PC-9 (cell line): ENCODE results near the gene NR2C2. TPM values are rescaled to one million over a fixed set of nuclear protein-coding genes. Genes with fewer than 3 reads are reported as not detected.

Source experiments
- BruUV-seq: library from RNA; stranded (reverse); fragments of 400-500 nt; replicated peaks from 2 replicates; lab custom pipeline; 2021; lab: Mats Ljungman, UMichigan
- CTCF ChIA-PET: fragments of 300-600 bp; sonication (Branson Sonifier 250); formaldehyde crosslinking; loops from one replicate; lab custom pipeline; 2022; ENCODE audit warnings: antibody characterized with exemption; lab: Charles Lee
- POLR2A ChIA-PET: fragments of 300-600 bp; sonication (Branson Sonifier 250); formaldehyde crosslinking; loops from one replicate; lab custom pipeline; 2022; ENCODE audit warnings: antibody characterized with exemption; ENCODE audit not compliant: unreplicated experiment; lab: Charles Lee
- DNase-seq, 2 experiments: peaks; one replicate each; pipeline versions ENCODE4 v3.0.0 to v3.0.0-alpha.2; 2015 to 2022; ENCODE audit warnings: mixed read lengths in 1 of 2
- H2AFZ ChIP-seq: fragments of 200-600 bp; sonication (generic); 2 replicates; pipeline ENCODE4 v1.8.1; 2017; ENCODE audit warnings: antibody characterized with exemption
- H3F3A ChIP-seq: fragments of 200-600 bp; sonication (generic); 2 replicates; pipeline ENCODE4 v1.8.1; 2017; ENCODE audit warnings: antibody characterized with exemption, mild to moderate bottlenecking, low read depth; ENCODE audit not compliant: insufficient read depth
- H3K27ac ChIP-seq: fragments of 200-600 bp; sonication (generic); 2 replicates; pipeline ENCODE4 v1.6.1; 2016; ENCODE audit warnings: mixed run types
- H3K27me3 ChIP-seq: fragments of 200-600 bp; sonication (generic); 2 replicates; pipeline ENCODE4 v1.6.1; 2016; ENCODE audit warnings: low read depth, mixed run types; ENCODE audit not compliant: insufficient read depth
- H3K36me3 ChIP-seq: fragments of 200-600 bp; sonication (generic); 2 replicates; pipeline ENCODE4 v1.6.1; 2016; ENCODE audit warnings: low read depth, mixed run types
- H3K4me1 ChIP-seq: fragments of 200-600 bp; sonication (generic); replicated peaks from 2 replicates; pipeline ENCODE4 v1.6.1; 2016; ENCODE audit warnings: mixed run types; ENCODE audit not compliant: insufficient read depth
- H3K4me2 ChIP-seq: fragments of 200-600 bp; sonication (generic); 2 replicates; pipeline ENCODE4 v1.6.1; 2017; ENCODE audit warnings: mixed run types
- H3K4me3 ChIP-seq: fragments of 200-600 bp; sonication (generic); 2 replicates; pipeline ENCODE4 v1.6.1; 2016; ENCODE audit warnings: mixed run types
- H3K79me2 ChIP-seq: fragments of 200-600 bp; sonication (generic); 2 replicates; pipeline ENCODE4 v1.6.1; 2017; ENCODE audit warnings: low read depth, mixed run types
- H3K9me2 ChIP-seq: fragments of 200-600 bp; sonication (generic); 2 replicates; pipeline ENCODE4 v1.8.1; 2017; ENCODE audit warnings: mild to moderate bottlenecking; ENCODE audit not compliant: insufficient read depth
- H3K9me3 ChIP-seq: fragments of 200-600 bp; sonication (generic); 2 replicates; pipeline ENCODE4 v1.8.1; 2016; ENCODE audit warnings: low read depth; ENCODE audit not compliant: insufficient read depth
- H4K20me1 ChIP-seq: fragments of 200-600 bp; sonication (generic); 2 replicates; pipeline ENCODE4 v1.8.1; 2017; ENCODE audit not compliant: insufficient read depth
- EZH2 ChIP-seq: fragments of 200-600 bp; sonication (generic); IDR thresholded peaks from 2 replicates; pipeline ENCODE4 v1.8.0; 2017; ENCODE audit warnings: antibody characterized with exemption, low read depth
- intact Hi-C: fragments of 100-400 bp; cut with micrococcal nuclease; formaldehyde crosslinking; loops from one replicate; pipeline ENCODE4 v1.10.0; 2022; ENCODE audit not compliant: unreplicated experiment
- total RNA-seq: library from RNA; stranded (reverse); gene quantifications from 2 replicates; pipeline ENCODE4 v1.2.3, GENCODE V29; 2021
- TF ChIP-seq, protein P1 (sequence below): fragments of 200-600 bp; sonication (generic); conservative IDR thresholded peaks from 2 replicates; pipeline ENCODE4 v1.6.1; 2017; ENCODE audit warnings: mixed run types, antibody characterized with exemption, mild to moderate bottlenecking, moderate library complexity

The NR2C2 gene
- total RNA-seq, 1 experiment from 2014 or later: 44.1 TPM

DNA sequence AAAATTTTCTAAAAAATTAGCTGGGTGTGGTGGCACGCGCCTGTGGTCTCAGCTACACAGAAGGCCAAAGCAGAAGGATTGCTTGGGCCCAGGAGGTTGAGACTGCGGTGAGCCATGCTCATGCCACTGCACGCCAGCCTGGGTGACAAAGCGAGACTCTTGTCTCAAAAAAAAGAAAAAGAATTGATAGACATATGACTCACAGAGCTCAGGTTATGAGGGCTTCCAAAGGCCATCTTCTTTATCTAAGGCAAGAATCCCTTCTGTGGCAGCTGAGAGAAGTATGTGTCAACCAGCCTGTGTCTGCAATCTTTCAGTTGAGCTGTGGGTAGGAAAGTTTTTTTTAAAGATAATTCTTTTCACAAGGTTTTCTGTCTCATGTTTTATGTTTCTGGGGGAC lies 63.8 kb downstream of the NR2C2 start:
- Histone ChIP-seq H3K4me3 (no peak overlapping the region), H3F3A (no peaks in the 10 kb centered on the region; the same call in 1 of the 2 replicates), H3K9me2 (no peaks in the 10 kb centered on the region), H3K36me3 (peaks cover 13% of the 10 kb centered on the region; the same call in 1 of the 2 replicates), H3K27ac (no peak overlapping the region), H3K9me3 (no peaks in the 10 kb centered on the region; the same call in 1 of the 2 replicates), H4K20me1 (no peaks in the 10 kb centered on the region), H3K79me2 (no peaks in the 10 kb centered on the region), H3K4me1 (no peaks in the 10 kb centered on the region), H3K27me3 (no peaks in the 10 kb centered on the region), H2AFZ (no peak overlapping the region), H3K4me2 (no peak overlapping the region)
- TF ChIP-seq EZH2: no peak
- TF ChIP-seq, protein P1, sequence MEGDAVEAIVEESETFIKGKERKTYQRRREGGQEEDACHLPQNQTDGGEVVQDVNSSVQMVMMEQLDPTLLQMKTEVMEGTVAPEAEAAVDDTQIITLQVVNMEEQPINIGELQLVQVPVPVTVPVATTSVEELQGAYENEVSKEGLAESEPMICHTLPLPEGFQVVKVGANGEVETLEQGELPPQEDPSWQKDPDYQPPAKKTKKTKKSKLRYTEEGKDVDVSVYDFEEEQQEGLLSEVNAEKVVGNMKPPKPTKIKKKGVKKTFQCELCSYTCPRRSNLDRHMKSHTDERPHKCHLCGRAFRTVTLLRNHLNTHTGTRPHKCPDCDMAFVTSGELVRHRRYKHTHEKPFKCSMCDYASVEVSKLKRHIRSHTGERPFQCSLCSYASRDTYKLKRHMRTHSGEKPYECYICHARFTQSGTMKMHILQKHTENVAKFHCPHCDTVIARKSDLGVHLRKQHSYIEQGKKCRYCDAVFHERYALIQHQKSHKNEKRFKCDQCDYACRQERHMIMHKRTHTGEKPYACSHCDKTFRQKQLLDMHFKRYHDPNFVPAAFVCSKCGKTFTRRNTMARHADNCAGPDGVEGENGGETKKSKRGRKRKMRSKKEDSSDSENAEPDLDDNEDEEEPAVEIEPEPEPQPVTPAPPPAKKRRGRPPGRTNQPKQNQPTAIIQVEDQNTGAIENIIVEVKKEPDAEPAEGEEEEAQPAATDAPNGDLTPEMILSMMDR: no peak
- CTCF ChIA-PET: no interaction called here
- no peak for DNase-seq
- POLR2A ChIA-PET: interaction anchor here (0.6 kb wide), 1 partner anchor 63 kb away, joined by 4 read pairs; no protein-coding TSS in a partner anchor
- no TSS peak for BruUV-seq
- intact Hi-C loops: no loop called here

DNA sequence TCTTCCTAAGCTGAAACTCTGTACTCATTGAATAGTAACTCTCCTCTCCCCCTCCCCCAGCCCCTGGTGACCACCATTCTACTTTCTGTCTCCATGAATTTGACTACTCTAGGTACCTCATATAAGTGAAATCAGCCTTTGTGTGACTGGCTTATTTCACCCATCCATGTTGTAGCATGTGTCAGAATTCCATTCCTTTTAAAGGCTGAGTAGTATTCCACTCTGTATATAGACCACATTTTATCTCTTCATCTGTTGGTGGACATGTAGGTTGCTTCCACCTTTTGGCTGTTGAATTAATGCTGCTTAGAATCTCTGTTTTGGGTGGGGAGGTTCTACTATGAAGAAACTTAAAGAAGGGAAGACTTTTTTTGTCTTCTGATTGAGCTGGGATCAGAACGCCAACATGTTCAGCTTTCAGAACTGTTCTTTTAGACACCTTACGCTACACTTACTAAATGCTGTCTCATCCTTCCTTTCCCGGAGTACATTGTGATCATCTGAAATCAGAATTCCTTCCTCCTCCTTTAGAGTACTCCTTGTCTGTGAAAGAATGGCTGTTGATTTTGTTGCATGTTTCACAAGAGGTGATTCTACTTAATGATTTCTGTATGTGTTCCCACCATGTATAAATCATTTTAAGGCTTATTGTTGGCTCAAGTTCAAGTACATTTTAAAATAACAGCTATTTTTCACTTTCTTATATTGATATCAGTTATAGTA lies 67.4 kb downstream of the NR2C2 start:
- Histone ChIP-seq H3K9me3 (no peaks in the 10 kb centered on the region; the same call in 1 of the 2 replicates), H3K36me3 (peaks cover 17% of the 10 kb centered on the region; the same call in 1 of the 2 replicates), H3K4me2 (no peak overlapping the region), H2AFZ (no peak overlapping the region), H3K9me2 (no peaks in the 10 kb centered on the region), H3F3A (no peaks in the 10 kb centered on the region; the same call in 1 of the 2 replicates), H3K27me3 (no peaks in the 10 kb centered on the region), H3K4me1 (no peaks in the 10 kb centered on the region), H3K27ac (no peak overlapping the region), H3K4me3 (no peak overlapping the region), H4K20me1 (no peaks in the 10 kb centered on the region), H3K79me2 (no peaks in the 10 kb centered on the region)
- DNase-seq: no peak
- no peak for TF ChIP-seq EZH2
- TF ChIP-seq, protein P1: no peak
- intact Hi-C loops: no loop called here
- no TSS peak for BruUV-seq
- POLR2A ChIA-PET: no interaction called here
- CTCF ChIA-PET: no interaction called here

DNA sequence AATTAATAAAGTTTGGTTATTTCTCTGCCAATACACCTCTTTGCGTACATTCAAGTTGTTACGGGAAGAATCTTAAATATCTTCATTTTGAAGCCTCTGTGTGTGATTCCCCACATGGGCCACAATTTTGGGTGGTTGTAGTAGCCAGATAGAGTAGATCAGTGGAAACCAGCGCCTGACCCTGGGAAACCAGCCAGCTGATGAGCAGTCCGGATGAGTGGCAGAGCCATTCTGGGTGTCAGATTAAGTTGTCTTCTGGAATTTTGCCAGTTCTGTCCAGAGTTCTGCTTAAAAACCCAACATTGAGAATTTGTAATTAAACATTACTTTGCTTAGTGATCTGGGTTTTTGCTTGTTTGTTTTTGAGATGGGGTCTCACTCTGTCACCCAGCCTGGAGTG lies 68.1 kb downstream of the NR2C2 start:
- H3K9me2 ChIP-seq: no peaks in the 10 kb centered on the region
- no peaks in the 10 kb centered on the region; the same call in 1 of the 2 replicates for H3F3A ChIP-seq
- no peaks in the 10 kb centered on the region; the same call in 1 of the 2 replicates for H3K9me3 ChIP-seq
- H3K27ac ChIP-seq: no peak overlapping the region
- no TSS peak for BruUV-seq
- ChIA-PET POLR2A (no interaction called here), CTCF (no interaction called here)
- no peak for DNase-seq
- intact Hi-C loops: no loop called here
- peaks cover 17% of the 10 kb centered on the region; the same call in 1 of the 2 replicates for H3K36me3 ChIP-seq
- no peaks in the 10 kb centered on the region for H4K20me1 ChIP-seq
- H3K4me3 ChIP-seq: no peak overlapping the region
- TF ChIP-seq EZH2: no peak
- TF ChIP-seq, protein P1: no peak
- H3K4me2 ChIP-seq: no peak overlapping the region
- H3K4me1 ChIP-seq: no peaks in the 10 kb centered on the region
- H2AFZ ChIP-seq: no peak overlapping the region
- no peaks in the 10 kb centered on the region for H3K79me2 ChIP-seq
- no peaks in the 10 kb centered on the region for H3K27me3 ChIP-seq
